Measurements from ENCODE around the gene UBXN4. TPM values are rescaled to one million over a fixed set of nuclear protein-coding genes. Genes with fewer than 3 reads are reported as not detected.
"Not testable (repeated sequence)": the region's sequence is repeated elsewhere in the genome, so short reads cannot be mapped to it uniquely, and the experiment has no call there.

The UBXN4 gene
- total RNA-seq, 1 donor from 2014 or later = 127 TPM

- peaks cover 28% of the 10 kb centered on the region for H3K36me3 Mint-ChIP-seq (ENCODE audit: low read depth)
- intact Hi-C loops (cut with micrococcal nuclease) = no loop called here
- H3K4me1 Mint-ChIP-seq = peaks cover 6% of the 10 kb centered on the region
- H3K4me3 Mint-ChIP-seq = no peak overlapping the region
- DNase-seq = no peak
- H3K27ac Mint-ChIP-seq = no peak overlapping the region
- H3K27me3 Mint-ChIP-seq = no peaks in the 10 kb centered on the region
- peaks cover 9% of the 10 kb centered on the region for H3K9me3 Mint-ChIP-seq
These were observed 59.1 kb downstream of the UBXN4 start for GRCh38 chr2:135800513-135801460.

- peaks cover 9% of the 10 kb centered on the region for H3K9me3 Mint-ChIP-seq
- no peak for DNase-seq
- H3K4me1 Mint-ChIP-seq = peaks cover 5% of the 10 kb centered on the region
- H3K4me3 Mint-ChIP-seq = no peak overlapping the region
- H3K27me3 Mint-ChIP-seq = no peaks in the 10 kb centered on the region
- H3K27ac Mint-ChIP-seq = no peak overlapping the region
- intact Hi-C loops (cut with micrococcal nuclease) = no loop called here
- H3K36me3 Mint-ChIP-seq (ENCODE audit: low read depth) = peaks cover 28% of the 10 kb centered on the region
These were observed 60.7 kb downstream of the UBXN4 start for GRCh38 chr2:135802350-135802749.

GRCh38 chr2:135803278-135803677 lies 61.6 kb downstream of the UBXN4 start:
- intact Hi-C loops (cut with micrococcal nuclease) = no loop called here
- Mint-ChIP-seq H3K4me1 (no peaks in the 10 kb centered on the region), H3K27me3 (no peaks in the 10 kb centered on the region), H3K27ac (no peak overlapping the region), H3K9me3 (peaks cover 9% of the 10 kb centered on the region), H3K4me3 (no peak overlapping the region), H3K36me3 (ENCODE audit: low read depth) (peaks cover 28% of the 10 kb centered on the region)
- DNase-seq = no peak

- not testable (repeated sequence) for DNase-seq
- peaks cover 16% of the 10 kb centered on the region for H3K36me3 Mint-ChIP-seq (ENCODE audit: low read depth)
These were observed 66.2 kb downstream of the UBXN4 start for GRCh38 chr2:135807874-135808273.

GRCh38 chr2:135812907-135813511 lies 71.4 kb downstream of the UBXN4 start:
- Mint-ChIP-seq H3K27ac (no peak overlapping the region), H3K4me1 (peaks cover 10% of the 10 kb centered on the region), H3K9me3 (peaks cover 19% of the 10 kb centered on the region), H3K4me3 (no peak overlapping the region), H3K36me3 (ENCODE audit: low read depth) (peaks cover 16% of the 10 kb centered on the region), H3K27me3 (no peaks in the 10 kb centered on the region)
- intact Hi-C loops (cut with micrococcal nuclease) = loop anchor here (10.0 kb wide), 2 partner anchors 148 to 422 kb away; no protein-coding TSS in a partner anchor
- DNase-seq = no peak

More at GRCh38 chr2:135807874-135808273, 66.2 kb downstream of the UBXN4 start:
- H3K27ac Mint-ChIP-seq; H3K27me3 Mint-ChIP-seq; H3K4me3 Mint-ChIP-seq; H3K4me1 Mint-ChIP-seq; intact Hi-C loops (cut with micrococcal nuclease): not testable (repeated sequence)
- peaks cover 10% of the 10 kb centered on the region for H3K9me3 Mint-ChIP-seq

GRCh38 chr2:135815269-135815668 lies 73.6 kb downstream of the UBXN4 start:
- intact Hi-C loops (cut with micrococcal nuclease) = loop anchor here (1.0 to 10.0 kb wide), 5 partner anchors 18 to 420 kb away; partner anchors contain the start of gene CXCR4

GRCh38 chr2:135817466-135817865 lies 75.8 kb downstream of the UBXN4 start:
- H3K4me3 Mint-ChIP-seq = no peak overlapping the region
- DNase-seq = no peak
- intact Hi-C loops (cut with micrococcal nuclease) = loop anchor here (5.0 to 10.0 kb wide), 4 partner anchors 153 to 417 kb away; partner anchors contain the start of gene CXCR4
- H3K36me3 Mint-ChIP-seq (ENCODE audit: low read depth) = peaks cover 10% of the 10 kb centered on the region
- peaks cover 12% of the 10 kb centered on the region for H3K9me3 Mint-ChIP-seq
- H3K27ac Mint-ChIP-seq = no peak overlapping the region
- peaks cover 41% of the 10 kb centered on the region for H3K4me1 Mint-ChIP-seq
- no peaks in the 10 kb centered on the region for H3K27me3 Mint-ChIP-seq

More at GRCh38 chr2:135815269-135815668, 73.6 kb downstream of the UBXN4 start:
- peak overlapping the region; percentile 90 for H3K27ac Mint-ChIP-seq
- peaks cover 19% of the 10 kb centered on the region for H3K9me3 Mint-ChIP-seq
- H3K27me3 Mint-ChIP-seq = no peaks in the 10 kb centered on the region
- peaks cover 13% of the 10 kb centered on the region for H3K36me3 Mint-ChIP-seq (ENCODE audit: low read depth)
- peak overlapping the region; percentile 17 for H3K4me3 Mint-ChIP-seq
- no peak for DNase-seq
- peaks cover 25% of the 10 kb centered on the region for H3K4me1 Mint-ChIP-seq

- Mint-ChIP-seq H3K27me3 (no peaks in the 10 kb centered on the region), H3K9me3 (peaks cover 15% of the 10 kb centered on the region), H3K4me1 (peaks cover 45% of the 10 kb centered on the region), H3K36me3 (ENCODE audit: low read depth) (peaks cover 15% of the 10 kb centered on the region), H3K27ac (no peak overlapping the region), H3K4me3 (no peak overlapping the region)
- intact Hi-C loops (cut with micrococcal nuclease) = loop anchor here (5.0 to 10.0 kb wide), 4 partner anchors 153 to 417 kb away; partner anchors contain the start of gene CXCR4
- DNase-seq = no peak
These were observed 76.3 kb downstream of the UBXN4 start for GRCh38 chr2:135817951-135818350.

- no peaks in the 10 kb centered on the region for H3K27me3 Mint-ChIP-seq
These were observed 77.4 kb downstream of the UBXN4 start for GRCh38 chr2:135818937-135819610.

GRCh38 chr2:135820003-135820618 lies 78.5 kb downstream of the UBXN4 start:
- peak; percentile 93 for DNase-seq
- H3K27ac Mint-ChIP-seq = peak overlapping the region; percentile 83
- peaks cover 27% of the 10 kb centered on the region for H3K36me3 Mint-ChIP-seq (ENCODE audit: low read depth)
- H3K27me3 Mint-ChIP-seq = no peaks in the 10 kb centered on the region
- peak overlapping the region; percentile 74 for H3K4me3 Mint-ChIP-seq
- intact Hi-C loops (cut with micrococcal nuclease) = loop anchor here (1.0 to 5.0 kb wide), 6 partner anchors 20 to 768 kb away; partner anchors contain the start of genes RAB3GAP1 and UBXN4
- H3K4me1 Mint-ChIP-seq = peaks cover 44% of the 10 kb centered on the region
- peaks cover 13% of the 10 kb centered on the region for H3K9me3 Mint-ChIP-seq

More at GRCh38 chr2:135818937-135819610, 77.4 kb downstream of the UBXN4 start:
- peak overlapping the region; percentile 83 for H3K27ac Mint-ChIP-seq
- H3K4me1 Mint-ChIP-seq = peaks cover 46% of the 10 kb centered on the region
- intact Hi-C loops (cut with micrococcal nuclease) = loop anchor here (5.0 to 10.0 kb wide), 4 partner anchors 154 to 416 kb away; partner anchors contain the start of gene CXCR4
- H3K4me3 Mint-ChIP-seq = peak overlapping the region; percentile 27
- H3K9me3 Mint-ChIP-seq = peaks cover 13% of the 10 kb centered on the region
- DNase-seq = peak; percentile 82
- peaks cover 25% of the 10 kb centered on the region for H3K36me3 Mint-ChIP-seq (ENCODE audit: low read depth)

GRCh38 chr2:135821190-135821589 lies 79.5 kb downstream of the UBXN4 start:
- Mint-ChIP-seq H3K9me3 (peaks cover 13% of the 10 kb centered on the region), H3K27ac (peak overlapping the region; percentile 72), H3K27me3 (no peaks in the 10 kb centered on the region), H3K4me1 (peaks cover 40% of the 10 kb centered on the region), H3K4me3 (peak overlapping the region; percentile 74), H3K36me3 (ENCODE audit: low read depth) (peaks cover 25% of the 10 kb centered on the region)
- DNase-seq = no peak
- intact Hi-C loops (cut with micrococcal nuclease) = loop anchor here (5.0 kb wide), 1 partner anchor 236 kb away; no protein-coding TSS in a partner anchor

- H3K9me3 Mint-ChIP-seq = peaks cover 13% of the 10 kb centered on the region
- H3K4me1 Mint-ChIP-seq = peaks cover 40% of the 10 kb centered on the region
- intact Hi-C loops (cut with micrococcal nuclease) = loop anchor here (5.0 kb wide), 1 partner anchor 234 kb away; no protein-coding TSS in a partner anchor
- no peak for DNase-seq
- no peaks in the 10 kb centered on the region for H3K27me3 Mint-ChIP-seq
- peaks cover 24% of the 10 kb centered on the region for H3K36me3 Mint-ChIP-seq (ENCODE audit: low read depth)
- H3K4me3 Mint-ChIP-seq = no peak overlapping the region
- peak overlapping the region; percentile 30 for H3K27ac Mint-ChIP-seq
These were observed 81.2 kb downstream of the UBXN4 start for GRCh38 chr2:135822855-135823254.

GRCh38 chr2:135825131-135825530 lies 83.5 kb downstream of the UBXN4 start:
- intact Hi-C loops (cut with micrococcal nuclease) = no loop called here
- no peak overlapping the region for H3K27ac Mint-ChIP-seq
- H3K9me3 Mint-ChIP-seq = peaks cover 13% of the 10 kb centered on the region
- DNase-seq = no peak
- peaks cover 26% of the 10 kb centered on the region for H3K4me1 Mint-ChIP-seq
- no peaks in the 10 kb centered on the region for H3K27me3 Mint-ChIP-seq
- H3K4me3 Mint-ChIP-seq = no peak overlapping the region
- peaks cover 24% of the 10 kb centered on the region for H3K36me3 Mint-ChIP-seq (ENCODE audit: low read depth)

All from activated CD4-positive, alpha-beta T cell treated with anti-CD3 and anti-CD28 coated beads, Interleukin-2, amount 10 ng/mL, durations not matched to agents 24 days and 14 days (primary cell).